HG02798 (cell line): ENCODE measurements around the gene THUMPD3.

ENCODE experiments used
- ATAC-seq: cut with Tn5 transposase; IDR thresholded peaks from one replicate; pipeline ENCODE4 v1.9.1; 2021; ENCODE audit warnings: mild to moderate bottlenecking; ENCODE audit not compliant: unreplicated experiment, poor library complexity

The THUMPD3 gene

GRCh38 chr3:9352917-9353752, 9.7 kb upstream of the THUMPD3 start:
- no peak for ATAC-seq

DNA sequence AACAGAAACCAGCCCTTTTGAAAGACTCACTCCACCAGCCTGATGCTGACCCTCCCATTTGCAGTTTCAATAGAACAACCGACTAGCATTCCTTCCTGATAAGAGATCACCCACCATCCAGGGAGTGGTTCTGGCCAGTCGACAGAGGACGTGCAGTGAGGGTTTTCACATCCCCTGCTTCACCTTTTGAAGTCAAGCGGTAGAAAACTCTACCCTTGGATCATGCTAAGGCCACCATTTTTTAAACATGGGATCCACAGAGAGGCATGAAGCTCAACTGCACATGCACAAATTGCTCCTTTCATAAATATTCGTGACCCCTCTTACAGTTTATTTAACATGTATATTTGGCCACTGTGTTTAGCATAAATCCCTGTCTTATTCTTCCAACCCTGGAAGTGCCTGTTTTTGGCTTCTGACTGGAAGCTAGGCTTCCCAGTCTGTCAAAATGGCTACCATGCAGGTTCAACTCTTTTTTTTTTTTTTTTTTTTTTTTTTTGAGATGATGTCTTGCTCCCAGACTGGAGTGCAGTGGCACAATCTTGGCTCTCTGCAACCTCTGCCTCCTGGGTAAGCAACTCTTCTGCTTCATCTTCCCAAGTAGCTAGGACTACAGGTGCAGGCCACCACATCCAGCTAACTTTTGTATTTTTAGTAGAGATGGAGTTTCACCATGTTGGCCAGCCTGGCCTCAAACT, 1.0 kb upstream of the THUMPD3 start:
- no peak for ATAC-seq

- ATAC-seq: no peak
Observed at GRCh38 chr3:9369508-9369907, 6.7 kb downstream of the THUMPD3 start.

- no peak for ATAC-seq
Observed at GRCh38 chr3:9373465-9373864, 10.6 kb downstream of the THUMPD3 start.

- ATAC-seq: no peak
Observed at GRCh38 chr3:9377981-9378380, 15.1 kb downstream of the THUMPD3 start.

- ATAC-seq: no peak
Observed at GRCh38 chr3:9379327-9379726, 16.5 kb downstream of the THUMPD3 start.

DNA sequence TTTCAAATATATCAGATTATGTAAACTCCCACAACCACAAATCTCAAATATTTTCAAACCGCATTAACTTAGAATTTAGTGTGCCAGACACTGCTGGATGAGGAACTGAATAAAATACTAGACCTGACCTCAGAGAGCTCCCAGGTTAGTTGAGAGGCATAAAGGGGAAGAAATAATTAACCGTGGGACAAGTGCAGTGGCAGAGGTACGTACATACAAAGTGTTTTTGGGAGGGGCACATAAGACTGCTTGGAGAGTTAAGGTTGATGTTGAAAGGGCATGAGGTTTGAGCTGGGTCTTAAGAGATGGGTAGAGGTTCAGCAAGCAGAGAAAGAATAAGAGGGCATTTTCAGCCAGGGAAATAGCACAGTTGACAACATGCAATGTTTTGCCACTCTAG, 17.2 kb downstream of the THUMPD3 start:
- no peak for ATAC-seq

DNA sequence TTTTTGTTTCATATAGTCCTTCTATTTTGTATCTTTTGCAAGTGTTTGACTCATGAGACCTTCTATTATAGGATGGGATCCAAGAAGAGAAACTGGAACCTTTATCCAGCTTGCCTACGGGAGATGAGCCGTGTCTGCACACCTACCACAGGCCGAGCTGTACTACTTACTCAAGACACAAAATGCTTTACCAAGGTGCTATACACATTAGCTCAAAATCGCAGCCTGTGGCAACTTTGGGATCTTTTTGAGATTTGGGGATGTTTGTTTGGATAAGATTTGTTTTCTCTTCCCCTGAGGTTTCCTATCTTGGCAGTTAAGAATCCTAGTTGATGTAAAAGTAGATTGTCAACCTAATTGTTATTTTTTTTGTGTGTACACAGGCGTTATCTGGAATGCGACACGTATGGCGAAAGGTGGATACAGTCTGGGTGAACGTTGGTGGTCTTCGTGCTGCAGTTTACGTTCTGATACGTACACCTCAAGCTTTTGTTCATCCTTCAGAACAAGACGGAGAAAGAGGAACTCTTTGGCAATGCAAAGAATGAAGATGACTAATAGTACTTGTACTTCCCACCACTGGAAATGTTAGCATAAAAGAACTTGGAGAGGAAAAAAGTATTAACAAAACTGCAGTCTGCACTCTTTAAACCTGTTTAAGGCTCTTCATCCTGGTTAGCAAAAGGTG, 21.4 kb downstream of the THUMPD3 start:
- no peak for ATAC-seq

DNA sequence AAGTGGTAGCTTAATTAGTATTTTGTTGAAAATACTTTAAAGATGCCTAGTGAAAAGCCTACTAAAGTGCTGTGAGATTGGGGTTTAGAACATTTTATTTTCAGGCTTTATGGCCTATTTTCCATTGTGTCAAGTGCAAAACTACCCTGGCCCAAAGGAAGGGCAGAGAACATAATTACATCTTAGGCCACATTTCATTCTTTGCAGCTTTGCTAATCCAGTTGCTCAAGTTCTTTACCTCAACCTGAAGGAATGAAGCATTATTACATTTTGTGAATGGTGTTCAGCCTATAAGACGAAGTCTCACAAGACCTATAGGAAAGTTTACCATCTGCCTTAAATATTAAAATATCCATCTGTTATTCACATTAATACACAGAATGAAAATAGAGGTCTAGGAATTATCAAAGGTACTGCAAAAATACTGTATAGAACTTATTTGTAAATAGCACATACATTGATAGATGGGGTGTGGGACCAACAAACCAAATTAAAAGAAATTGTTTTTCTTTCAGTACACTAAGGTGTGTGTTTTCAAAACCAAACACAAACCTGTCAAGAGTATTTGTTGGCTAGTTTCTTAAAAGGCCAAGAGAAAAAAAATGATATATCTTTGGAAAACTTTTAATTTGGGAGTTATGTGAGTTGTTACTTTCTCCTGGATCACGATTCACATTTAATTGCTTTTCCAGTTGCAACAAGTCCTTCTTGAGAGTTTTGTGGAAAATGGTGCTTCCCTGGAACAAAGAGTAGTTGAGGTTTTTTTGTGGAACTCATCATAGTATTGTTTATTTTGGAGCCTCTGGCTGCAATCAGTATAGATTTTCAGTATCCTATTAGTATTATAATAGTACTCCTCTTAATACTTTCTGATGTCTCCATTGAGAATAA, 22.6 kb downstream of the THUMPD3 start:
- no peak for ATAC-seq

- no peak for ATAC-seq
Observed at GRCh38 chr3:9386078-9386459, 23.2 kb downstream of the THUMPD3 start.

DNA sequence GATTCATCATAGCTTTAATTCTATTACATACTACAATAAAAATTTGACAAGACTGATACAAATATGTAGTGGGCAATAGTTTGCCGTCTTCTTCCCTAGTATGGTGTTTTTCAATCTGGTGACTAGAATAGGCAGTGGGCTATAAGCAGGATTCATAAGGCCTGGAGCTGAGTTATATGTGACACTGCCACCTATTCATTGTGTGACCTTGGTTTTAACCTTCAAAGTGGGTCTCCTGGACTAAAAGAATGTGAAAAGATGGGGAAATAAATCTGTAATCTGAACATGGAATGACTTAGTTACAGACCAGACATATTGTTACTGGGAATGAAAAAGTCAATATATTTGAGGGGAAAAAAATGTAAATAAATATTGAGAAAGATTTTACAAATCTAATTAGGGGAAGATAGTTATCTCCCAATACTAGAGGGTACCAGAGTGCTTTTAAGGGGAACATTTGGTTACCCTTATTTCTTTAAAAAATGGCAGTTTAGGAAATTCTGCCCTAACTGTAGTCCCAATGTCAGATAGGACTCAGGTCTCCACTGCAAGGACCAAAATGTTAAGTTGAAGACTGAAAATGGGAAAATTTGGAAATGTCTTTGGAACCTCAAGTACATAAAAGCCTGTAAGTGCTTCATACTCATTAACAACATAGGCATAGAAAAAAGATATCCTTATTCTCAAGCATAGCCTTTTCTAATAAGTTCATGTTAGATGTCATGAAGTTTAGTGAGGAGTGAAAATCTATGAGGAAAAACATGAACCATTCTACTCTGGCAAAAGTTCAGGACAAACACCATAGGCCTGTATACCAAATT, 23.9 kb downstream of the THUMPD3 start:
- no peak for ATAC-seq

DNA sequence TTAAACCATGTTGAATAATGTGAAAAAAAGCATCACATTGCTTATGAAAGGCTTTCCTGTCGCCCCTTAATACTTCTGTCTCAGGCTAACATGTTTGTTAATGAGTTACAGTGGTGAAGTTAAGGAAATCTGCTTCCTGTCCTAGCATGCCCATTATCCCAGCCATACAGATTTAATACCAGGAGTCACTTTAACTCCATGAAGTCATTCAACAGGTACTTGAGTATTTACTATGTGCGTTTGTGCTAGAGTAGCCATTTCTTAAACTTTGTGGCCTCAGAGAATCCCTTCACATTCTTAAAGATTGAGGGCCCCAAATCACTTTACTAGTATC, 24.4 kb downstream of the THUMPD3 start:
- no peak for ATAC-seq

GRCh38 chr3:9388142-9388541, 25.3 kb downstream of the THUMPD3 start:
- no peak for ATAC-seq

- ATAC-seq: no peak
Observed at GRCh38 chr3:9388562-9389272, 25.9 kb downstream of the THUMPD3 start.

GRCh38 chr3:9390265-9390888, 27.5 kb downstream of the THUMPD3 start:
- no peak for ATAC-seq

DNA sequence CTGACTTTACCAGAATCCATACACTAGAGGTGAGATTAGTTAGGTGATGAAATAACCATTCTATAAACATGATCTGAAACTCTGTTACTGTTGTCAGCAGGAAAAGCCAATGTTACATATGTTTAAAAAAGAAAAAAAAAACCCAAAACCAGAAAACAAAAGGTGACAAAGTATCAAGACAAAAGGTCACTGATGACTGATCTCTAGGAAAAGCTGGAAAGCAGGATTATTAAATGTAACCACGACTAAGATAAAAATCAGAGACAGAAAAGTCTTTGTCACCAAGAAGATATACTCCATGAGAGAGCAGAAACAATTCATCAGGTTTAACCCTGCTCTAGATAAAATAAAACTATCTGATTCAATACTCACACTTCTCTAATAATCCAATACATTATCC, 29.2 kb downstream of the THUMPD3 start:
- ATAC-seq: no peak

DNA sequence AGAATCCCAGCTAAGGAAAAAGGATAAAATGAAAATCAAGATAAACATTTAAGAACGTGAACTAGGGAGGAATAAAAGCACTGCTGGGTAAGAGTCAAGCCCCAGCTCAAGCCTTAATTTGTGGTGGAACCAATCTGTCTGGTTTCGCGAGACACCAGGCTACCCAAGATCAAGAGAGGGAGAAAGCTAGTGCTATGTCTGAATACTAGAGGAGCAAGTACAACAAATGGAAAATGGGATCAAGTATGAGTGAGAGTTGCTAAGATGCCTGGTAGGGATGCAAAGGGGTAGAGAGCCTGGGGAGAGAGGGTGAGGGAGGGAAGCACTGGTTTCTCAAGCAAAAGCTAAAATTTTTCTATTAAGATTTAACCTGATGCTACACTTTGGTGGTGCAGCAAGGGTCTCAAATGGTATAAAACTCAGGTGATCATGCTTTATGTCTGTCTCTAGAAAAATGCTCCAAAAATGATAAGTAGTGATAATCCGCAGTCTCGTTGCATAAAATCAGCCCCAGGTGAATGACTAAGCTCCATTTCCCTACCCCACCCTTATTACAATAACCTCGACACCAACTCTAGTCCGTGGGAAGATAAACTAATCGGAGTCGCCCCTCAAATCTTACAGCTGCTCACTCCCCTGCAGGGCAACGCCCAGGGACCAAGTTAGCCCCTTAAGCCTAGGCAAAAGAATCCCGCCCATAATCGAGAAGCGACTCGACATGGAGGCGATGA, 32.9 kb downstream of the THUMPD3 start:
- no peak for ATAC-seq

DNA sequence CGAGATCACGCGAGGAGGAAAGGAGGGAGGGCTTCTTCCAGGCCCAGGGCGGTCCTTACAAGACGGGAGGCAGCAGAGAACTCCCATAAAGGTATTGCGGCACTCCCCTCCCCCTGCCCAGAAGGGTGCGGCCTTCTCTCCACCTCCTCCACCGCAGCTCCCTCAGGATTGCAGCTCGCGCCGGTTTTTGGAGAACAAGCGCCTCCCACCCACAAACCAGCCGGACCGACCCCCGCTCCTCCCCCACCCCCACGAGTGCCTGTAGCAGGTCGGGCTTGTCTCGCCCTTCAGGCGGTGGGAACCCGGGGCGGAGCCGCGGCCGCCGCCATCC, 33.4 kb downstream of the THUMPD3 start:
- peak; percentile 27 for ATAC-seq
